Measurements from ENCODE around the gene NOP56. TPM values are rescaled to one million over a fixed set of nuclear protein-coding genes. Genes with fewer than 3 reads are reported as not detected.

NOP56 gene
- total RNA-seq, 1 donor from 2014 or later = 288 TPM

- Histone ChIP-seq H3K4me2 (peak overlapping the region; percentile 98), H3K79me2 (ENCODE audit: low read depth) (peaks cover 56% of the 10 kb centered on the region), H3K4me1 (peaks cover 22% of the 10 kb centered on the region), H3K27me3 (no peaks in the 10 kb centered on the region), H2AFZ (replicated peaks) (no peak overlapping the region), H3K27ac (no peak overlapping the region), H3K36me3 (no peaks in the 10 kb centered on the region), H3K9me3 (ENCODE audit: low read depth) (no peaks in the 10 kb centered on the region), H4K20me1 (ENCODE audit: low read depth) (peaks cover 56% of the 10 kb centered on the region), H3K9ac (peak overlapping the region; percentile 51), H3K4me3 (peak overlapping the region; percentile 83), H3F3A (ENCODE audit: low read depth) (peaks cover 80% of the 10 kb centered on the region)
- Mint-ChIP-seq H3K9me3 (no peaks in the 10 kb centered on the region), H3K27ac (no peak overlapping the region), H3K27me3 (ENCODE audit: insufficient read depth, low read depth) (peaks cover 2% of the 10 kb centered on the region), H3K36me3 (peaks cover 35% of the 10 kb centered on the region), H3K4me3 (peak overlapping the region; percentile 91), H3K4me1 (peaks cover 17% of the 10 kb centered on the region)
- TF ChIP-seq EZH2phosphoT487 (IDR thresholded peaks at IDR 0.05) (no peak), EZH2 (IDR thresholded peaks at IDR 0.05) (no peak)
- TF ChIP-seq, protein P1, sequence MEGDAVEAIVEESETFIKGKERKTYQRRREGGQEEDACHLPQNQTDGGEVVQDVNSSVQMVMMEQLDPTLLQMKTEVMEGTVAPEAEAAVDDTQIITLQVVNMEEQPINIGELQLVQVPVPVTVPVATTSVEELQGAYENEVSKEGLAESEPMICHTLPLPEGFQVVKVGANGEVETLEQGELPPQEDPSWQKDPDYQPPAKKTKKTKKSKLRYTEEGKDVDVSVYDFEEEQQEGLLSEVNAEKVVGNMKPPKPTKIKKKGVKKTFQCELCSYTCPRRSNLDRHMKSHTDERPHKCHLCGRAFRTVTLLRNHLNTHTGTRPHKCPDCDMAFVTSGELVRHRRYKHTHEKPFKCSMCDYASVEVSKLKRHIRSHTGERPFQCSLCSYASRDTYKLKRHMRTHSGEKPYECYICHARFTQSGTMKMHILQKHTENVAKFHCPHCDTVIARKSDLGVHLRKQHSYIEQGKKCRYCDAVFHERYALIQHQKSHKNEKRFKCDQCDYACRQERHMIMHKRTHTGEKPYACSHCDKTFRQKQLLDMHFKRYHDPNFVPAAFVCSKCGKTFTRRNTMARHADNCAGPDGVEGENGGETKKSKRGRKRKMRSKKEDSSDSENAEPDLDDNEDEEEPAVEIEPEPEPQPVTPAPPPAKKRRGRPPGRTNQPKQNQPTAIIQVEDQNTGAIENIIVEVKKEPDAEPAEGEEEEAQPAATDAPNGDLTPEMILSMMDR (IDR thresholded peaks at IDR 0.05) = no peak
- no peak for DNase-seq (ENCODE audit: low spot score)
Measured at GRCh38 chr20:2653556-2654383, 1.3 kb downstream of the NOP56 start.

DNA sequence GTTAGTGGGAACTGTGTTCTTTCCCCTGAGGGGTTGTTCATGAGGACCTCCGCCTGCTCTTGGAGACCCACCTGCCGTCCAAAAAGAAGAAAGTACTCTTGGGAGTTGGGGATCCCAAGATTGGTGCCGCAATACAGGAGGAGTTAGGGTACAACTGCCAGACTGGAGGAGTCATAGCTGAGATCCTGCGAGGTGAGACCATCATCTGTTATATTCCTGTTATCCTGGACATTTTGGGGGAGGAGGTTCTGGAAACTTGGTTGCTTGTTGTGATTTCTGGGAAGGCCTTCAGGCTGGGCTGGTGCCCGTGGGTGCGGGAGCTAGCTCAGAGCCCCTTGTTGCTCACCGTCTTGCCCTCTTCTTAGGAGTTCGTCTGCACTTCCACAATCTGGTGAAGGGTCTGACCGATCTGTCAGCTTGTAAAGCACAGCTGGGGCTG is 2.0 kb downstream of the NOP56 start:
- Mint-ChIP-seq H3K9me3 (no peaks in the 10 kb centered on the region), H3K4me1 (peaks cover 17% of the 10 kb centered on the region), H3K4me3 (peak overlapping the region; percentile 91), H3K36me3 (peaks cover 39% of the 10 kb centered on the region), H3K27ac (no peak overlapping the region), H3K27me3 (ENCODE audit: insufficient read depth, low read depth) (peaks cover 3% of the 10 kb centered on the region)
- Histone ChIP-seq H4K20me1 (ENCODE audit: low read depth) (peaks cover 61% of the 10 kb centered on the region), H3F3A (ENCODE audit: low read depth) (peaks cover 84% of the 10 kb centered on the region), H3K9ac (peak overlapping the region; percentile 51), H3K27ac (no peak overlapping the region), H2AFZ (replicated peaks) (no peak overlapping the region), H3K27me3 (no peaks in the 10 kb centered on the region), H3K79me2 (ENCODE audit: low read depth) (peaks cover 56% of the 10 kb centered on the region), H3K4me3 (peak overlapping the region; percentile 83), H3K36me3 (no peaks in the 10 kb centered on the region), H3K4me2 (peak overlapping the region; percentile 98), H3K9me3 (ENCODE audit: low read depth) (no peaks in the 10 kb centered on the region), H3K4me1 (peaks cover 22% of the 10 kb centered on the region)
- DNase-seq (ENCODE audit: low spot score) = no peak
- TF ChIP-seq, protein P1 (IDR thresholded peaks at IDR 0.05) = no peak
- TF ChIP-seq EZH2phosphoT487 (IDR thresholded peaks at IDR 0.05) (no peak), EZH2 (IDR thresholded peaks at IDR 0.05) (no peak)

DNA sequence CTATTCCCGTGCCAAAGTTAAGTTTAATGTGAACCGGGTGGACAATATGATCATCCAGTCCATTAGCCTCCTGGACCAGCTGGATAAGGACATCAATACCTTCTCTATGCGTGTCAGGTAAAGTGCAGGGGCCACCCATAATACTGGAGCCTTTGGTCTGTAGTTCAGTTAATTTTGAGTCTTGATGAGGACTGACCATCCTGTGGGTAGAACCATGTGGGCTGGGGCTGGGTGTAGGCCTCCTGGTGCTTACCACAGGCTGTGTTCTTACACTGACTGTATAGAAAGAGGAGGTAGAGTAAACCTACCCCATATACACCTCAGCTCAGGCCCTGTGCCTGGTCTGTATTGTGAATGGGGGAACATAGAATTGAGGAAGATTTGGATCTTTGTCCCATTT is 2.4 kb downstream of the NOP56 start:
- DNase-seq (ENCODE audit: low spot score) = no peak
- peaks cover 22% of the 10 kb centered on the region for H3K4me1 ChIP-seq
- H3K36me3 ChIP-seq = no peaks in the 10 kb centered on the region
- peaks cover 3% of the 10 kb centered on the region for H3K27me3 Mint-ChIP-seq (ENCODE audit: insufficient read depth, low read depth)
- no peaks in the 10 kb centered on the region for H3K27me3 ChIP-seq
- peak overlapping the region; percentile 98 for H3K4me2 ChIP-seq
- H4K20me1 ChIP-seq (ENCODE audit: low read depth) = peaks cover 61% of the 10 kb centered on the region
- H2AFZ ChIP-seq (replicated peaks) = no peak overlapping the region
- peaks cover 56% of the 10 kb centered on the region for H3K79me2 ChIP-seq (ENCODE audit: low read depth)
- TF ChIP-seq EZH2 (IDR thresholded peaks at IDR 0.05) (no peak), EZH2phosphoT487 (IDR thresholded peaks at IDR 0.05) (no peak)
- TF ChIP-seq, protein P1 (IDR thresholded peaks at IDR 0.05) = no peak
- H3K4me3 ChIP-seq = no peak overlapping the region
- H3K9me3 ChIP-seq (ENCODE audit: low read depth) = no peaks in the 10 kb centered on the region
- no peaks in the 10 kb centered on the region for H3K9me3 Mint-ChIP-seq
- no peak overlapping the region for H3K27ac ChIP-seq
- peaks cover 82% of the 10 kb centered on the region for H3F3A ChIP-seq (ENCODE audit: low read depth)
- H3K27ac Mint-ChIP-seq = no peak overlapping the region
- no peak overlapping the region for H3K9ac ChIP-seq
- H3K4me1 Mint-ChIP-seq = peaks cover 17% of the 10 kb centered on the region
- H3K4me3 Mint-ChIP-seq = peak overlapping the region; percentile 91
- peaks cover 39% of the 10 kb centered on the region for H3K36me3 Mint-ChIP-seq
